MG63 (cell line): ENCODE data around the gene CTSE. TPM values are rescaled to one million over a fixed set of nuclear protein-coding genes. Genes with fewer than 3 reads are reported as not detected.
"Not testable (repeated sequence)": the region's sequence is repeated elsewhere in the genome, so short reads cannot be mapped to it uniquely, and the experiment has no call there.

ENCODE experiments used
- DNase-seq: peaks from one replicate; pipeline ENCODE4 v3.0.0-alpha.2; 2020
- H3K27me3 ChIP-seq: fragments of 250-450 bp; sonication (Bioruptor Pico); 2 replicates; pipeline ENCODE4 v1.5.1; 2020; ENCODE audit warnings: mild to moderate bottlenecking, moderate library complexity
- H3K36me3 ChIP-seq: fragments of 250-450 bp; sonication (Bioruptor Pico); 2 replicates; pipeline ENCODE4 v1.5.1; 2020; ENCODE audit warnings: mild to moderate bottlenecking, moderate library complexity
- H3K4me3 ChIP-seq: fragments of 250-450 bp; sonication (Bioruptor Pico); 2 replicates; pipeline ENCODE4 v1.5.1; 2020; ENCODE audit warnings: mild to moderate bottlenecking, moderate library complexity
- H3K9me3 ChIP-seq: fragments of 250-450 bp; sonication (Bioruptor Pico); 2 replicates; pipeline ENCODE4 v1.5.1; 2020; ENCODE audit warnings: mild to moderate bottlenecking, moderate library complexity
- total RNA-seq: library from RNA; depleted of rRNA; stranded (reverse); fragments of >200 nt; shearing (Covaris generic); gene quantifications from 2 replicates; pipeline ENCODE4 v1.2.3, GENCODE V29; 2014; ENCODE audit warnings: low replicate concordance; rRNA removed

The CTSE gene
- total RNA-seq, result not detected in 2 replicates

GRCh38 chr1:206023695-206024094 lies at the start of gene CTSE:
Gene CTSE (minus strand): TSS chr1:206023895. CDS start chr1:206023791, 104 bp downstream.
- Histone ChIP-seq H3K9me3 (peaks cover 5% of the 10 kb centered on the region; the same call in 1 of the 2 replicates), H3K36me3 (no peaks in the 10 kb centered on the region), H3K27me3 (no peaks in the 10 kb centered on the region), H3K4me3 (no peak within 1 kb of the TSS)
- no peak for DNase-seq

- H3K4me3 ChIP-seq, result no peak overlapping the region
- no peak for DNase-seq
- H3K9me3 ChIP-seq, result no peaks in the 10 kb centered on the region
- H3K27me3 ChIP-seq, result peaks cover 3% of the 10 kb centered on the region; the same call in 1 of the 2 replicates
- H3K36me3 ChIP-seq, result no peaks in the 10 kb centered on the region
Observed at GRCh38 chr1:206070627-206071304, 47.1 kb upstream of the CTSE start.

- Histone ChIP-seq H3K36me3 (no peaks in the 10 kb centered on the region), H3K4me3 (no peak overlapping the region), H3K27me3 (peaks cover 3% of the 10 kb centered on the region; the same call in 1 of the 2 replicates), H3K9me3 (no peaks in the 10 kb centered on the region)
- DNase-seq, result no peak
Observed at GRCh38 chr1:206068314-206068713, 44.6 kb upstream of the CTSE start.

- Histone ChIP-seq H3K36me3 (no peaks in the 10 kb centered on the region), H3K9me3 (no peaks in the 10 kb centered on the region)
- no peak for DNase-seq
Observed at GRCh38 chr1:206067486-206068227, 44.0 kb upstream of the CTSE start.

DNA sequence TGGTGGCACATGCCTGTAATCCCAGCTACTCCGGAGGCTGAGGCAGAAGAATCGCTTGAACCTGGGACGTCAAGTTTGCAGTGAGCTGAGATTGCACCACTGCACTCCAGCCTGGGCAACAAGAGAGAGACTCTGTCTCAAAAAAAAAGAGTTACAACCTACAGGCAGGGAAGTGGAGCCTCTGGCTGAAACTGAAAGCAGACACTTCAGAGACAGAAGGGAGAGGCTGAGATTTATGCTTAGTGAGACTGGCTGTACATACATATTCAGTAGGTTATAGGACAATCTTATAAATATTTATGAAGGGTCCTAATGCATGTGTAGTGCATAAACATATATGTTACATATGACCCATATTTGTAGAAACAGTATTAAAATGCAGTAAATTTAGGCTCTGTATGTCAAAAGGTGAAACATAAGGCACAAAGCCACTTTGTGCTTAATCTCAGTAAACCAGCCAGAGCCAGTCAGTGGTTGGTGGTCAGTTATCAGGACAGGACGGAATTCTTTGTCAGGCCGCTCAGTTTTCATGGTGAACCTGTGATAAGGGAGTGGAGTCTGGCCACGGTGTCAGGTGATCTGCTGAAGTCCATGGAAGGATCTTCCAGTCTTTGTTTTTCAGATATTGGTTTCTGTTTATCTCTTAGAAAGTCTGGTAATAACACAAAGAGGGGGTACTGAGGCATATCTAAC lies 42.9 kb upstream of the CTSE start:
- no peak overlapping the region for H3K4me3 ChIP-seq
- H3K9me3 ChIP-seq, result no peaks in the 10 kb centered on the region
- no peaks in the 10 kb centered on the region for H3K36me3 ChIP-seq
- H3K27me3 ChIP-seq, result peaks cover 3% of the 10 kb centered on the region; the same call in 1 of the 2 replicates
- no peak for DNase-seq

More at GRCh38 chr1:206067486-206068227, 44.0 kb upstream of the CTSE start:
- Histone ChIP-seq H3K4me3 (no peak overlapping the region), H3K27me3 (peaks cover 3% of the 10 kb centered on the region; the same call in 1 of the 2 replicates)

DNA sequence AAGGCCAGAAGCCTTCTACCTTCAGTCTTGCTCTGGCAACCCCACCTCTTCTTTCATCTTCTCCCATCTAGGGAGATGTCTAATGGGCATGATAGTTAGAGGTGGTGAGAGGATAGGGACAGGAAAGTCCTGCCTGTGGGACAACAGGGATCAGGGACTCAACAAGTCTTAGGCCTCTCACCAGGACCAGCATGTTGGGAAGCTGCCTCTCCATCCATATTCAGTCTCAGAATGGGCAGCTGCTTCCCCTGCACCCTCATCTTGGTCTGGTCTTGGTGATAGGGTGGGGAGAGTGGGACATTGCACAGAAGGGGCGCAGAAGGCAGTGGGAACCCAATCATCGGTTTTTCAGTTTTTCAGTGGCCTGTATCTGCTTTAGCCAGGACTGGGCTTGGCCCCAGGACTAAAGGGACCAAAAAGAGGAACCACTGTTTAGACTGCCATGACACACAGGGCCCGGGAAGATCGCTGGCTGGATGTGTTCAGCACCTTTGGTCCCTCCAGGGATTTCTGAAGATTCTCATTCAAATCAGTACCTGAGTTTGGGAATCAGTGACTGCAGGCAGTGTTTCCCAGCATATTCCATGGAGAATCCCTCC lies 42.0 kb upstream of the CTSE start:
- no peaks in the 10 kb centered on the region for H3K36me3 ChIP-seq
- DNase-seq, result no peak
- H3K4me3 ChIP-seq, result no peak overlapping the region
- no peaks in the 10 kb centered on the region for H3K9me3 ChIP-seq
- peaks cover 3% of the 10 kb centered on the region; the same call in 1 of the 2 replicates for H3K27me3 ChIP-seq

GRCh38 chr1:206064501-206064900 lies 40.8 kb upstream of the CTSE start:
- H3K9me3 ChIP-seq, H3K4me3 ChIP-seq, H3K27me3 ChIP-seq, H3K36me3 ChIP-seq, DNase-seq: not testable (repeated sequence)

- H3K4me3 ChIP-seq, H3K27me3 ChIP-seq, H3K9me3 ChIP-seq, DNase-seq, H3K36me3 ChIP-seq: not testable (repeated sequence)
Observed at GRCh38 chr1:206064001-206064400, 40.3 kb upstream of the CTSE start.

DNA sequence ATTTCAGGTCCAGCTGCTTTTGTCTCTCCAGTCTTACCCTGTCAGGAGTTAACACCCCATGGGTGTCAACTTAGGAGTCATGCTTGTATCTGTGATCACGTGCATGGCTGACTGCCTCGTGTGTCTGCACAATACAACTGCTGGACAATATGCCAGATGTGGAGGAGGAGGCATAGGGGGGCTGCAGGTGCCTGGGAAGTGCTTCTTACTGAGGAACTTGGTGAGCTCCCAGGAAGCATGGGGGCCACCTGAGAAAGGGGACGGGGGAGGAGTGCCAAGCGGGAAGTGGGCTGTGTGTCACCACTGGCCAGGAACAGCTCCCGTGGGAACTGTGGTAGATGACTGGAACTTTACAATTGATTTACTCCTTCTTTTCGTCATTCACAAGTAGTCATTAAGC lies 38.8 kb upstream of the CTSE start:
- H3K4me3 ChIP-seq, result no peak overlapping the region
- no peaks in the 10 kb centered on the region for H3K36me3 ChIP-seq
- no peak for DNase-seq
- no peaks in the 10 kb centered on the region for H3K27me3 ChIP-seq
- H3K9me3 ChIP-seq, result no peaks in the 10 kb centered on the region

- Histone ChIP-seq H3K4me3 (no peak overlapping the region), H3K27me3 (no peaks in the 10 kb centered on the region), H3K36me3 (no peaks in the 10 kb centered on the region), H3K9me3 (no peaks in the 10 kb centered on the region)
- no peak for DNase-seq
Observed at GRCh38 chr1:206060844-206061243, 37.1 kb upstream of the CTSE start.

GRCh38 chr1:206059355-206059915 lies 35.7 kb upstream of the CTSE start:
- Histone ChIP-seq H3K36me3 (no peaks in the 10 kb centered on the region), H3K4me3 (no peak overlapping the region), H3K9me3 (no peaks in the 10 kb centered on the region), H3K27me3 (no peaks in the 10 kb centered on the region)
- no peak for DNase-seq

GRCh38 chr1:206058927-206059292 lies 35.2 kb upstream of the CTSE start:
- Histone ChIP-seq H3K9me3 (no peaks in the 10 kb centered on the region), H3K4me3 (no peak overlapping the region), H3K36me3 (no peaks in the 10 kb centered on the region), H3K27me3 (no peaks in the 10 kb centered on the region)
- DNase-seq, result no peak

GRCh38 chr1:206058289-206058926 lies 34.7 kb upstream of the CTSE start:
- not testable (repeated sequence) for DNase-seq, H3K36me3 ChIP-seq, H3K9me3 ChIP-seq, H3K27me3 ChIP-seq, H3K4me3 ChIP-seq

DNA sequence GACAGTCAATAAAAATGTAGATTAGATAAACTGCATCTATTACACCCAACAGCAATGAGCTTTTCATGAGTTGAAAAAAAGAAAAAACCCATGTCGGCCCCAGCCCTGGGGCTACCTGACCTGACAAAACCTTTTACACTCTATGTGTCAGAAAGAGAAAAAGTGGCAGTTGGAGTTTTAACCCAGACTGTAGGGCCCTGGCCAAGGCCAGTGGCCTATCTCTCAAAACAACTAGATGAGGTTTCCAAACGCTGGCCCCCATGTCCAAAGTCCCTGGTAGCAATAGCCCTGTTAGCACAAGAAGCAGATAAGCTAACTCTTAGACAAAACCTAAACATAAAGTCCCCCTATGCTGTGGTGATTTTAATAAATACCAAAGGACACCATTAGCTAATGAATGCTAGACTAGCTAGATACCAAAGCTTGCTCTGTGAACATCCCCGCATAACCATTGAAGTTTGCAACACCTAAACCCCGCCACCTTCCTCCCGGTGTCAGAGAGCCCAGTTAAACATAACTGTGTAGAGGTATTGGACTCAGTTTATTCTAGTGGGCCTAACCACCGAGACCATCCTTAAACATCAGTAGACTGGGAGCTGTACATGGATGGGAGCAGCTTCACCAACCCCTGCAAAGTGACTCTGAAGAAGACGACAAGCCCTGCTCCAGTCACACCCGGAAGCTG lies 32.1 kb upstream of the CTSE start:
- H3K36me3 ChIP-seq, H3K27me3 ChIP-seq, H3K4me3 ChIP-seq, H3K9me3 ChIP-seq, DNase-seq: not testable (repeated sequence)

DNA sequence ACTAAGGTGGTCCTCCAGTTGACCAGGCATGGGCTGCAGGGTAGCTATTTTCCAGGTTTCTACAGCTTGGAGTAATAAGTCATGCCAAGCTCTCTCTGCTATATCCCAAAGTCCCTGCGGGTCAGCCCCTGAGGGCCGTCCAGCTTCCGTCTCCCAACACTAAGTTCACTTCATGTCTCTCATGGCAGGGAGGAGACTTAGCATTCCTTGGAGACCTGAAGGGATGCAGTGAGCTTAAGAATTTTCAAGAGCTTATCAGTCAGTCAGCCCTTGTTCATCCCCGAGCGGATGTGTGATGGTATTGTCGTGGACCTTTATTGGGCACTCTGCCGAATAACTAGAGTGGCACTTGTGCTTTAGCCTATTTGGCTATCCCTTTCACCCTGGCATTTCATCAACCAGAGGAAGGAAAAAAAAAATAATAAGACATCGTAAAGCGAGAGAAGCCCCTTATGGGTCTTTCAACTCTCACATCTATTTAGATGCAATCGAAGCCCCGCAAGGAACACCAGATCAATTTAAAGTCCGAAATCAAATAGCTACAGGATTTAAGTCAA lies 31.5 kb upstream of the CTSE start:
- H3K27me3 ChIP-seq, H3K4me3 ChIP-seq, H3K9me3 ChIP-seq, DNase-seq, H3K36me3 ChIP-seq: not testable (repeated sequence)
